ENCODE results near the gene C7.

DNA sequence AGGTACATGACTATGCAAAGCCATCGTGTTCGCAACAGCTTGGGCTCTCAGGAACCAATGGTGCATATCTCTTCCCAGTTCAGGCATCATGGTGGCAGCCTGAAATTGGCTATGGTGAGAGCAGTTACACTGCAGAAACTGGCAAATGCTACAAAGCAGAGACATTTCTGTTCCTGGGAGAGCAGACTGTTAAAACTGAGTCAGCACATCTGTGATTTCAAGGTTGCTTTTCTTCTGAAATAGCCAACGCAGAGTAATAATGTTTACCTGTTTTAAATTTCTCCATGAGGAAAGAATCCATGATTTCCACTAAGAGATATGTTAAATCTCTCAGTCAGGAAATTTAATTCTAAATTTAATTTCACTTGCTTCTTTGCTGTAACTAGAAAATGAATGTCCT, 47.8 kb downstream of the C7 start:
- TF ChIP-seq, protein P1, sequence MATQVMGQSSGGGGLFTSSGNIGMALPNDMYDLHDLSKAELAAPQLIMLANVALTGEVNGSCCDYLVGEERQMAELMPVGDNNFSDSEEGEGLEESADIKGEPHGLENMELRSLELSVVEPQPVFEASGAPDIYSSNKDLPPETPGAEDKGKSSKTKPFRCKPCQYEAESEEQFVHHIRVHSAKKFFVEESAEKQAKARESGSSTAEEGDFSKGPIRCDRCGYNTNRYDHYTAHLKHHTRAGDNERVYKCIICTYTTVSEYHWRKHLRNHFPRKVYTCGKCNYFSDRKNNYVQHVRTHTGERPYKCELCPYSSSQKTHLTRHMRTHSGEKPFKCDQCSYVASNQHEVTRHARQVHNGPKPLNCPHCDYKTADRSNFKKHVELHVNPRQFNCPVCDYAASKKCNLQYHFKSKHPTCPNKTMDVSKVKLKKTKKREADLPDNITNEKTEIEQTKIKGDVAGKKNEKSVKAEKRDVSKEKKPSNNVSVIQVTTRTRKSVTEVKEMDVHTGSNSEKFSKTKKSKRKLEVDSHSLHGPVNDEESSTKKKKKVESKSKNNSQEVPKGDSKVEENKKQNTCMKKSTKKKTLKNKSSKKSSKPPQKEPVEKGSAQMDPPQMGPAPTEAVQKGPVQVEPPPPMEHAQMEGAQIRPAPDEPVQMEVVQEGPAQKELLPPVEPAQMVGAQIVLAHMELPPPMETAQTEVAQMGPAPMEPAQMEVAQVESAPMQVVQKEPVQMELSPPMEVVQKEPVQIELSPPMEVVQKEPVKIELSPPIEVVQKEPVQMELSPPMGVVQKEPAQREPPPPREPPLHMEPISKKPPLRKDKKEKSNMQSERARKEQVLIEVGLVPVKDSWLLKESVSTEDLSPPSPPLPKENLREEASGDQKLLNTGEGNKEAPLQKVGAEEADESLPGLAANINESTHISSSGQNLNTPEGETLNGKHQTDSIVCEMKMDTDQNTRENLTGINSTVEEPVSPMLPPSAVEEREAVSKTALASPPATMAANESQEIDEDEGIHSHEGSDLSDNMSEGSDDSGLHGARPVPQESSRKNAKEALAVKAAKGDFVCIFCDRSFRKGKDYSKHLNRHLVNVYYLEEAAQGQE (IDR thresholded peaks at IDR 0.05; ENCODE audit: low read depth): no peak
- TF ChIP-seq POLR2AphosphoS5 (IDR thresholded peaks at IDR 0.05; ENCODE audit: low read depth, low read length): no peak
- no peak for TF ChIP-seq FOSL1 (IDR thresholded peaks at IDR 0.05; ENCODE audit: low read depth)
- no peak for TF ChIP-seq EZH2phosphoT487 (IDR thresholded peaks at IDR 0.05; ENCODE audit: borderline replicate concordance)
- no peak for TF ChIP-seq ZNF274 (IDR thresholded peaks at IDR 0.05; ENCODE audit: low read depth, low read length)
- TF ChIP-seq, protein P2, sequence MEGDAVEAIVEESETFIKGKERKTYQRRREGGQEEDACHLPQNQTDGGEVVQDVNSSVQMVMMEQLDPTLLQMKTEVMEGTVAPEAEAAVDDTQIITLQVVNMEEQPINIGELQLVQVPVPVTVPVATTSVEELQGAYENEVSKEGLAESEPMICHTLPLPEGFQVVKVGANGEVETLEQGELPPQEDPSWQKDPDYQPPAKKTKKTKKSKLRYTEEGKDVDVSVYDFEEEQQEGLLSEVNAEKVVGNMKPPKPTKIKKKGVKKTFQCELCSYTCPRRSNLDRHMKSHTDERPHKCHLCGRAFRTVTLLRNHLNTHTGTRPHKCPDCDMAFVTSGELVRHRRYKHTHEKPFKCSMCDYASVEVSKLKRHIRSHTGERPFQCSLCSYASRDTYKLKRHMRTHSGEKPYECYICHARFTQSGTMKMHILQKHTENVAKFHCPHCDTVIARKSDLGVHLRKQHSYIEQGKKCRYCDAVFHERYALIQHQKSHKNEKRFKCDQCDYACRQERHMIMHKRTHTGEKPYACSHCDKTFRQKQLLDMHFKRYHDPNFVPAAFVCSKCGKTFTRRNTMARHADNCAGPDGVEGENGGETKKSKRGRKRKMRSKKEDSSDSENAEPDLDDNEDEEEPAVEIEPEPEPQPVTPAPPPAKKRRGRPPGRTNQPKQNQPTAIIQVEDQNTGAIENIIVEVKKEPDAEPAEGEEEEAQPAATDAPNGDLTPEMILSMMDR (IDR thresholded peaks at IDR 0.05 in 2 of 3, conservative IDR thresholded peaks at IDR 0.05 in 1 of 3; ENCODE audit: borderline replicate concordance in 1 of 3, insufficient read depth in 1 of 3, low read depth in 2 of 3, low read length in 2 of 3): no peak
- TF ChIP-seq EZH2 (IDR thresholded peaks at IDR 0.05): no peak

Data from HCT116 (cell line).